H1 (cell line): ENCODE results near the gene PABPC1L. TPM values are rescaled to one million over a fixed set of nuclear protein-coding genes. Genes with fewer than 3 reads are reported as not detected.

Experiments used
- CTCF ChIA-PET: fragments of 300-600 bp; sonication (Branson Sonifier 250); formaldehyde crosslinking; loops from one replicate; lab custom pipeline; 2021; ENCODE audit not compliant: partially characterized antibody; lab: Charles Lee
- POLR2A ChIA-PET: fragments of 300-600 bp; sonication (Branson Sonifier 250); formaldehyde crosslinking; loops from one replicate; lab custom pipeline; 2021; ENCODE audit warnings: inconsistent platforms; ENCODE audit not compliant: partially characterized antibody; lab: Charles Lee
- DNase-seq, 2 experiments: peaks; one replicate each; pipeline versions ENCODE4 v3.0.0 to v3.0.0-alpha.2; 2010 to 2022; ENCODE audit warnings: low spot score in 2 of 2, low read depth in 1 of 2, mixed read lengths in 1 of 2
- FAIRE-seq: peaks from 2 replicates; lab custom pipeline; 2011; peaks lifted over from hg19 to GRCh38; lab: Jason Lieb, UNC
- H2AFZ ChIP-seq: 2 replicates; pipeline ENCODE4 v1.8.1; 2012; ENCODE audit warnings: low read length, inconsistent platforms
- H2AK5ac ChIP-seq: 2 replicates; pipeline ENCODE4 v1.6.1; 2013; ENCODE audit warnings: low read depth, low read length
- H2BK120ac ChIP-seq: replicated peaks from 2 replicates; pipeline ENCODE3; 2013; ENCODE audit warnings: low read depth, low read length, inconsistent platforms
- H2BK12ac ChIP-seq: 2 replicates; pipeline ENCODE4 v1.6.1; 2013; ENCODE audit warnings: low read depth, low read length
- H2BK15ac ChIP-seq: 2 replicates; pipeline ENCODE4 v1.6.1; 2013; ENCODE audit warnings: low read length
- H2BK20ac ChIP-seq: 2 replicates; pipeline ENCODE4 v1.6.1; 2013; ENCODE audit warnings: low read length
- H2BK5ac ChIP-seq: 2 replicates; pipeline ENCODE4 v1.6.1; 2013; ENCODE audit warnings: low read depth, low read length
- H3K14ac ChIP-seq: 2 replicates; pipeline ENCODE4 v1.6.1; 2013; ENCODE audit warnings: inconsistent platforms; ENCODE audit not compliant: insufficient read length
- H3K18ac ChIP-seq: 2 replicates; pipeline ENCODE4 v1.6.1; 2013; ENCODE audit warnings: low read length; ENCODE audit errors: extremely low read depth
- H3K23ac ChIP-seq: 2 replicates; pipeline ENCODE4 v1.6.1; 2013; ENCODE audit warnings: inconsistent platforms; ENCODE audit not compliant: insufficient read length
- H3K23me2 ChIP-seq: 2 replicates; pipeline ENCODE4 v1.6.1; 2013; ENCODE audit warnings: low read depth, low read length
- H3K27ac ChIP-seq: 2 replicates; pipeline ENCODE4 v1.6.1; 2011; ENCODE audit warnings: low read depth, low read length, inconsistent platforms
- H3K27me3 ChIP-seq, 4 experiments: replicated peaks in 1 of 4; 1 replicate in 1 of 4; 2 replicates in 3 of 4; pipeline versions ENCODE4 v1.6.1 to v1.8.1; 2011 to 2013; ENCODE audit warnings: low read length in 3 of 4, mild to moderate bottlenecking in 3 of 4, inconsistent platforms in 2 of 4, mixed read lengths in 2 of 4, moderate library complexity in 1 of 4; ENCODE audit not compliant: control insufficient read depth in 3 of 4, insufficient read depth in 3 of 4; ENCODE audit errors: extremely low read depth in 1 of 4
- H3K36me3 ChIP-seq, 4 experiments: 2 replicates each; pipeline versions ENCODE4 v1.6.1 to v1.8.1; 2011 to 2013; ENCODE audit warnings: mild to moderate bottlenecking in 4 of 4, low read length in 3 of 4, moderate library complexity in 2 of 4, control low read depth in 1 of 4, inconsistent platforms in 1 of 4; ENCODE audit not compliant: insufficient read depth in 4 of 4, control insufficient read depth in 2 of 4
- H3K4ac ChIP-seq: replicated peaks from 2 replicates; pipeline ENCODE3; 2013; ENCODE audit warnings: low read length, low read depth, mixed read lengths, inconsistent platforms; ENCODE audit not compliant: insufficient read length
- H3K4me1 ChIP-seq, 4 experiments: replicated peaks in 1 of 4; 1 replicate in 1 of 4; 2 replicates in 3 of 4; pipeline versions ENCODE4 v1.6.1 to v1.8.1; 2011 to 2013; ENCODE audit warnings: low read length in 3 of 4, inconsistent platforms in 2 of 4, mixed read lengths in 1 of 4; ENCODE audit not compliant: insufficient read depth in 4 of 4, control insufficient read depth in 3 of 4
- H3K4me2 ChIP-seq, 2 experiments: 2 replicates each; pipeline versions ENCODE4 v1.6.1 to v1.8.1; 2011 to 2013; ENCODE audit warnings: low read depth in 2 of 2, low read length in 2 of 2, control low read depth in 1 of 2, inconsistent platforms in 1 of 2, mild to moderate bottlenecking in 1 of 2; ENCODE audit not compliant: insufficient read depth in 1 of 2
- H3K4me3 ChIP-seq, 4 experiments: fragments of 200-600, 300-600 bp in 1 of 4; sonication (generic), shearing (Covaris generic), sonication (Bioruptor Twin) in 1 of 4; 2 replicates each; pipeline versions ENCODE4 v1.5.1 to v1.8.1; 2011 to 2016; ENCODE audit warnings: low read length in 4 of 4, low read depth in 3 of 4, control low read depth in 2 of 4, inconsistent platforms in 2 of 4, mild to moderate bottlenecking in 2 of 4, mixed read lengths in 1 of 4, moderate library complexity in 1 of 4; ENCODE audit not compliant: insufficient read depth in 2 of 4; ENCODE audit errors: extremely low read depth in 1 of 4
- H3K56ac ChIP-seq: replicated peaks from 2 replicates; pipeline ENCODE3; 2013; ENCODE audit warnings: low read depth, mild to moderate bottlenecking, mixed read lengths, low read length, inconsistent platforms; ENCODE audit not compliant: insufficient read length
- H3K79me1 ChIP-seq: 2 replicates; pipeline ENCODE4 v1.6.1; 2013; ENCODE audit warnings: low read depth, low read length, control low read depth
- H3K79me2 ChIP-seq, 2 experiments: 2 replicates each; pipeline versions ENCODE4 v1.6.1 to v1.8.1; 2012 to 2013; ENCODE audit warnings: low read length in 2 of 2, mild to moderate bottlenecking in 2 of 2, inconsistent platforms in 1 of 2; ENCODE audit not compliant: insufficient read depth in 2 of 2, control insufficient read depth in 1 of 2
- H3K9ac ChIP-seq, 4 experiments: replicated peaks in 1 of 4; 1 replicate in 1 of 4; 2 replicates in 3 of 4; pipeline versions ENCODE4 v1.6.1 to v1.8.1; 2011 to 2013; ENCODE audit warnings: low read depth in 3 of 4, low read length in 3 of 4, control low read depth in 2 of 4, mild to moderate bottlenecking in 2 of 4, moderate library complexity in 2 of 4, inconsistent platforms in 1 of 4; ENCODE audit errors: extremely low read depth in 1 of 4
- H3K9me3 ChIP-seq, 2 experiments: 2 replicates each; pipeline versions ENCODE4 v1.6.1 to v1.8.1; 2012 to 2013; ENCODE audit warnings: mild to moderate bottlenecking in 2 of 2, moderate library complexity in 2 of 2, control low read depth in 1 of 2, inconsistent platforms in 1 of 2, low read depth in 1 of 2, low read length in 1 of 2, mixed read lengths in 1 of 2; ENCODE audit not compliant: insufficient read depth in 2 of 2
- H4K20me1 ChIP-seq, 2 experiments: replicated peaks in 1 of 2; 2 replicates each; pipeline versions ENCODE3 to v1.8.1; 2011 to 2013; ENCODE audit warnings: inconsistent platforms in 2 of 2, low read length in 2 of 2, mild to moderate bottlenecking in 1 of 2; ENCODE audit not compliant: insufficient read depth in 2 of 2, control insufficient read depth in 1 of 2
- H4K5ac ChIP-seq: 2 replicates; pipeline ENCODE4 v1.6.1; 2013; ENCODE audit warnings: low read length, low read depth, mixed read lengths, inconsistent platforms; ENCODE audit not compliant: insufficient read length
- H4K8ac ChIP-seq: 2 replicates; pipeline ENCODE4 v1.8.0; 2013; ENCODE audit warnings: mild to moderate bottlenecking, moderate library complexity, low read length, inconsistent platforms; ENCODE audit not compliant: insufficient read depth; ENCODE audit errors: extremely low read depth
- H4K91ac ChIP-seq: replicated peaks from 2 replicates; pipeline ENCODE3; 2013; ENCODE audit warnings: low read length, mixed read lengths, inconsistent platforms; ENCODE audit not compliant: insufficient read length
- CTBP2 ChIP-seq: IDR thresholded peaks from 2 replicates; pipeline ENCODE4 v1.7.0; 2011; ENCODE audit warnings: borderline replicate concordance, mild to moderate bottlenecking, moderate library complexity, mixed read lengths, low read length; ENCODE audit not compliant: insufficient read depth, insufficient read length
- POLR2A ChIP-seq, 2 experiments: IDR thresholded peaks; 1 replicate in 1 of 2; 2 replicates in 1 of 2; pipeline ENCODE4 v1.6.1; 2011; ENCODE audit warnings: low read depth in 2 of 2, low read length in 2 of 2, mild to moderate bottlenecking in 2 of 2; ENCODE audit errors: control extremely low read depth in 1 of 2
- POLR2AphosphoS5 ChIP-seq: IDR thresholded peaks from 2 replicates; pipeline ENCODE4 v1.6.1; 2011; ENCODE audit warnings: low read depth, low read length
- WGBS, 2 experiments: shearing (Covaris generic) in 1 of 2; methylation state at CpG; one replicate each; pipeline versions ENCODE4 v1.1.6 to v1.1.7; 2013 to 2015; ENCODE audit warnings: low lambda C conversion rate in 2 of 2, mixed read lengths in 2 of 2, inconsistent platforms in 1 of 2, low coverage in 1 of 2, missing lambda C conversion rate in 1 of 2; ENCODE audit not compliant: insufficient replicate concordance in 2 of 2, insufficient coverage in 1 of 2, insufficient read length in 1 of 2; ENCODE audit errors: extremely low coverage in 1 of 2, missing lambda C conversion rate in 1 of 2; 5-methylcytosine and 5-hydroxymethylcytosine counted together
- polyA plus RNA-seq, 7 experiments: library from polyadenylated mRNA; depleted of rRNA in 3 of 7; stranded (reverse) in 5 of 7; unstranded in 2 of 7; fragments of >200 nt in 5 of 7; fragments of 200-250 nt in 2 of 7; gene quantifications; 1 replicate in 5 of 7; 2 replicates in 1 of 7; 4 replicates in 1 of 7; pipeline versions ENCODE4 v1.2.1 to v1.2.3, GENCODE V29; 2011 to 2013; ENCODE audit warnings: missing spikeins in 2 of 7, mixed read lengths in 2 of 7
- total RNA-seq: library from RNA; stranded (reverse); fragmentation: NEBNext Ultra II Directional; extraction: Animal tissue kit (Norgen Biotek cat#: 25700); gene quantifications from 2 replicates; pipeline ENCODE4 v1.2.1, GENCODE V29; 2021
- TF ChIP-seq, protein P1 (sequence below): IDR thresholded peaks from 2 replicates; pipeline ENCODE4 v1.6.1; 2011; ENCODE audit warnings: low read length, improper control_type of control experiment

The PABPC1L gene
- total and polyA plus RNA-seq, 2 of the 8 experiments (the other 6 are each of a cell fraction or from before 2014, with no cell fraction given): 61.1 to 108 TPM

DNA sequence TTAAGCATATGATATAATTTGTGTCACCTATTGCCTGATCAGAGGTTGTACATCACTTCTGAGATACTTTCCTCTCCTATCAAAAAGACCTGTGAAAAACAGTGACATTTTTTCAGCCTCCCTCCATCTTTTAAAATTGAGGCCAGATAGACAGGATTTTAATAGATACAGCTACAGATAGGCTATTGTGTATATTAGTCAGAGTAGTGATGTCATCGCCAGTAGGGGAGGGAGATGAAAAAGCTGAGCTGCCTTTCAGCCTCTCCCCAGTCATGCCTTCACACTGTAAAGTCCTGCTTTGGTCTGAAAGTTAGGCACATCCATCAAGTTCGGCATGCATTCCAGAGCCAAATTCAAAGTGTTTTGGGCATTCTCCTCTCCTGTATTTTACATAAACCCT is 7.9 kb upstream of the PABPC1L start:
- no peak overlapping the region for H3K23ac ChIP-seq
- no peak overlapping the region for H4K8ac ChIP-seq
- H2BK15ac ChIP-seq: no peak overlapping the region
- no peak for DNase-seq
- peaks cover 2% of the 10 kb centered on the region; the same call in 1 of the 2 replicates for H3K79me1 ChIP-seq
- no peaks in the 10 kb centered on the region for H3K23me2 ChIP-seq
- no peak overlapping the region for H3K4ac ChIP-seq
- H2BK20ac ChIP-seq: no peak overlapping the region
- H3K9ac ChIP-seq: no peak overlapping the region
- no peak overlapping the region for H3K4me2 ChIP-seq
- peaks cover 16 to 60% (median 44%) of the 10 kb centered on the region in 4 experiments for H3K36me3 ChIP-seq
- no peaks in the 10 kb centered on the region for H3K4me1 ChIP-seq
- peaks cover 13 to 16% of the 10 kb centered on the region in 2 experiments for H4K20me1 ChIP-seq
- 88% methylated on average over 2 of the region's 2 CpGs; no CpG with 5 or more reads in 1 of the 2 experiments for WGBS, 2 experiments
- H2AFZ ChIP-seq: no peak overlapping the region
- no peak overlapping the region for H2BK12ac ChIP-seq
- no peak overlapping the region for H2BK5ac ChIP-seq
- H3K18ac ChIP-seq: no peak overlapping the region
- no peak overlapping the region for H4K91ac ChIP-seq
- TF ChIP-seq POLR2A (IDR thresholded peaks at IDR 0.05; ENCODE audit: control extremely low read depth in 1 of 2, low read depth in 2 of 2, low read length in 2 of 2): no peak
- no peak for TF ChIP-seq POLR2AphosphoS5
- TF ChIP-seq, protein P1, sequence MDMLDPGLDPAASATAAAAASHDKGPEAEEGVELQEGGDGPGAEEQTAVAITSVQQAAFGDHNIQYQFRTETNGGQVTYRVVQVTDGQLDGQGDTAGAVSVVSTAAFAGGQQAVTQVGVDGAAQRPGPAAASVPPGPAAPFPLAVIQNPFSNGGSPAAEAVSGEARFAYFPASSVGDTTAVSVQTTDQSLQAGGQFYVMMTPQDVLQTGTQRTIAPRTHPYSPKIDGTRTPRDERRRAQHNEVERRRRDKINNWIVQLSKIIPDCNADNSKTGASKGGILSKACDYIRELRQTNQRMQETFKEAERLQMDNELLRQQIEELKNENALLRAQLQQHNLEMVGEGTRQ: no peak
- TF ChIP-seq CTBP2: no peak
- CTCF ChIA-PET: interaction anchor here (1.5 to 2.1 kb wide), 3 partner anchors 9 to 14 kb away, joined by 3 to 5 read pairs (median 3); no protein-coding TSS in a partner anchor
- no peak overlapping the region for H3K14ac ChIP-seq
- no peaks in the 10 kb centered on the region for H3K27me3 ChIP-seq
- no peak overlapping the region for H3K56ac ChIP-seq
- H3K9me3 ChIP-seq: no peaks in the 10 kb centered on the region
- no peak overlapping the region for H2AK5ac ChIP-seq
- FAIRE-seq: no peak
- no peak overlapping the region for H3K4me3 ChIP-seq
- POLR2A ChIA-PET: interaction anchor here (1.6 to 3.2 kb wide), 4 partner anchors 10 to 40 kb away, joined by 3 to 12 read pairs (median 8); partner anchors contain the start of gene YWHAB
- no peak overlapping the region for H2BK120ac ChIP-seq
- H3K79me2 ChIP-seq: peaks cover 8 to 53% of the 10 kb centered on the region in 2 experiments
- no peak overlapping the region for H3K27ac ChIP-seq
- no peak overlapping the region for H4K5ac ChIP-seq
